Activated B cell treated with CpG ODN at 0.5 μM for 24 hours (primary cell): ENCODE measurements around the gene SSBP1. TPM values are rescaled to one million over a fixed set of nuclear protein-coding genes. Genes with fewer than 3 reads are reported as not detected.

Source experiments
- ATAC-seq: fragments of 200-7000 bp; cut with Tn5 transposase; one replicate; pipeline ENCODE4 v1.10.0; 2021; ENCODE audit warnings: low read depth, mild to moderate bottlenecking, moderate library complexity
- CTCF ChIA-PET: fragments of 350-600 bp; sonication (Branson Sonifier 250); formaldehyde crosslinking; loops from one replicate; lab custom pipeline; 2021; ENCODE audit warnings: antibody characterized with exemption; lab: Charles Lee
- POLR2A ChIA-PET: fragments of 350-600 bp; sonication (Branson Sonifier 250); formaldehyde crosslinking; loops from one replicate; lab custom pipeline; 2021; ENCODE audit warnings: antibody characterized with exemption; lab: Charles Lee
- DNase-seq: peaks from one replicate; pipeline ENCODE4 v3.0.0; 2022
- H3K27ac Mint-ChIP-seq: one replicate; pipeline ENCODE4 v1.8.0; 2020; ENCODE audit warnings: mixed read lengths
- H3K27me3 Mint-ChIP-seq: one replicate; pipeline ENCODE4 v1.8.0; 2021; ENCODE audit warnings: mixed read lengths
- H3K36me3 Mint-ChIP-seq: one replicate; pipeline ENCODE4 v1.8.0; 2021; ENCODE audit warnings: low read depth, mixed read lengths
- H3K4me1 Mint-ChIP-seq: one replicate; pipeline ENCODE4 v1.8.0; 2021; ENCODE audit warnings: mixed read lengths
- H3K4me3 Mint-ChIP-seq: one replicate; pipeline ENCODE4 v1.8.0; 2020; ENCODE audit warnings: mild to moderate bottlenecking, mixed read lengths
- H3K9me3 Mint-ChIP-seq: one replicate; pipeline ENCODE4 v1.8.0; 2020; ENCODE audit warnings: mixed read lengths
- CTCF ChIP-seq: fragments of 200-600 bp; IDR thresholded peaks from one replicate; pipeline ENCODE4 v1.8.0; 2022; ENCODE audit warnings: antibody characterized with exemption, mild to moderate bottlenecking
- intact Hi-C: fragments of 100-400 bp; cut with micrococcal nuclease; formaldehyde crosslinking; loops from one replicate; pipeline ENCODE4 v1.15.1; 2024
- total RNA-seq: library from RNA; stranded (reverse); gene quantifications from 2 replicates; pipeline ENCODE4 v1.2.3, GENCODE V29; 2022

The SSBP1 gene
- total RNA-seq, 1 donor from 2014 or later: 122 TPM

DNA sequence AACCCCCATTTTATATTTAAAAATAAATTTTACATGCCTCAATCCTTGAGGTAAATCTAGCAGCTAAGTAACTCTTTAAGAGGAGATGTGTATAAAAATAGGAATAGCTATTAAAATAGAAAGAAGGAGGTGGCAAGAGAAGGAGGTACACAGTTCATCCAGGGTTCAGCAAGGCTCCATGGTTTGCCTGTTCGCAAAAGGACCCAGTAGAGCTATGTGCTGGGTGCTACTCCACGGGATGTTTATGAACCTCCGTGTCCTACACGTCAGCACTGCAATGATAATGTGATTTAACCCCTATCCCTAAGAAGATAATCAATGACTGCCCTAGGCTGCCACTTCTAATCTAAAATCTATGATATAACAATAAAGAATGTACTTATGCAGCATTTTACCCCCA lies 35.3 kb upstream of the SSBP1 start:
- H3K27me3 Mint-ChIP-seq: no peaks in the 10 kb centered on the region
- H3K9me3 Mint-ChIP-seq: no peaks in the 10 kb centered on the region
- ATAC-seq: no peak
- H3K27ac Mint-ChIP-seq: no peak overlapping the region
- ChIA-PET CTCF (interaction anchor here (1.5 to 3.4 kb wide), 2 partner anchors 35 to 48 kb away, joined by 4 to 17 read pairs; partner anchors contain the start of gene SSBP1), POLR2A (interaction anchor here (0.6 to 5.2 kb wide), 4 partner anchors 35 to 143 kb away, joined by 3 to 56 read pairs (median 4); partner anchors contain the start of gene SSBP1)
- no peaks in the 10 kb centered on the region for H3K36me3 Mint-ChIP-seq
- TF ChIP-seq CTCF: no peak
- H3K4me3 Mint-ChIP-seq: peak overlapping the region; percentile 83
- peaks cover 36% of the 10 kb centered on the region for H3K4me1 Mint-ChIP-seq
- intact Hi-C loops: no loop called here
- DNase-seq: no peak

GRCh38 chr7:141704112-141704511 lies 34.0 kb upstream of the SSBP1 start:
- CTCF ChIA-PET: interaction anchor here (1.2 to 1.5 kb wide), 2 partner anchors 49 to 50 kb away, joined by 3 to 4 read pairs; no protein-coding TSS in a partner anchor
- Mint-ChIP-seq H3K27me3 (no peaks in the 10 kb centered on the region), H3K4me1 (peaks cover 24% of the 10 kb centered on the region), H3K27ac (no peak overlapping the region), H3K4me3 (no peak overlapping the region), H3K9me3 (no peaks in the 10 kb centered on the region), H3K36me3 (no peaks in the 10 kb centered on the region)
- POLR2A ChIA-PET: interaction anchor here (5.2 kb wide), 1 partner anchor 34 kb away, joined by 56 read pairs; the partner anchor contains the start of gene SSBP1
- no peak for DNase-seq
- no peak for ATAC-seq
- intact Hi-C loops: no loop called here
- no peak for TF ChIP-seq CTCF

GRCh38 chr7:141704741-141705140 lies 33.4 kb upstream of the SSBP1 start:
- no peaks in the 10 kb centered on the region for H3K27me3 Mint-ChIP-seq
- intact Hi-C loops: no loop called here
- ATAC-seq: no peak

DNA sequence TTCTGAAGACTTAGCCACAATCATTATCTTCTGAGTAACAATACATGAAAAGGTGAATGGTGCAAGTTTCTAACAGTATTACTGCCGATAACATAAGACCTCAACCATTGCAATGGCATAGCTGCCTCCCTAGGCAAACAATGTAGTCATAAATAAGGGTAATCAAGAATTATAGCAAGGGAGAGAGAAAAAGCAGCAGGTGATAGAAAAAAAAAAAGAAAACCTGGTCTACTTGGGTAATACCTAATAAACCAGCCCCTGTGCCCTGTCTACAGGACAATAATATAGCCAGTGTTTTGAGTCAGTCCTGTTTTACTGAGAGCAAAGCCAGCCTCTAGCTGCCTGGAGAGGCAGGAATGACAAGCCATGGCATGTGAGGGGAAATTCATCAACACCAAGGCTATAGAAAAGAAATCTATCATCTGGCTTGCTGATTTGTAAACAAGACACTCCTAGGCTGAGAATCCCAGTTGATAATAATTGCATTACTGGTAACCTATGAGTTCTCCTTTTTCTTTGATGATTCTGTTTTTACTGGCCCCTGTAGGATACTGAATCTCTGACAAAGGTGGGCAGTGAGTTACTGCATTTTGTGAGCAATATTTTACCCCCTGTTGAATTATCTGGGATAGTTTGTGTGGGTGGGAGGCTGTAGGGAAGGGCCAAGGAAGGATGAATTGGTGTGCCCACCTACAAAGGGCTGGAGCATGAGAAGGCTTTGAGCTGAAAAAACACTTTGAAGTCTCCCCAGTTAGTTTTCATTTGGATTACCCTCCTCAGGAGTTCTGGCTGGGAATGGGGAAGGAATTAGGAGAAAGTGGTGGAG lies 31.7 kb upstream of the SSBP1 start:
- no peak overlapping the region for H3K27ac Mint-ChIP-seq
- no peaks in the 10 kb centered on the region for H3K9me3 Mint-ChIP-seq
- no peak overlapping the region for H3K4me3 Mint-ChIP-seq
- H3K36me3 Mint-ChIP-seq: no peaks in the 10 kb centered on the region
- intact Hi-C loops: no loop called here
- no peak for DNase-seq
- POLR2A ChIA-PET: no interaction called here
- ATAC-seq: no peak
- CTCF ChIA-PET: interaction anchor here (0.7 to 1.5 kb wide), 2 partner anchors 31 to 90 kb away, joined by 3 read pairs; partner anchors contain the start of gene SSBP1
- TF ChIP-seq CTCF: no peak
- peaks cover 4% of the 10 kb centered on the region for H3K4me1 Mint-ChIP-seq
- no peaks in the 10 kb centered on the region for H3K27me3 Mint-ChIP-seq

More at GRCh38 chr7:141704741-141705140, 33.4 kb upstream of the SSBP1 start:
- H3K36me3 Mint-ChIP-seq: no peaks in the 10 kb centered on the region
- TF ChIP-seq CTCF: no peak
- CTCF ChIA-PET: interaction anchor here (1.2 to 1.5 kb wide), 2 partner anchors 33 to 49 kb away, joined by 3 read pairs; partner anchors contain the start of gene SSBP1
- H3K9me3 Mint-ChIP-seq: no peaks in the 10 kb centered on the region
- no peak overlapping the region for H3K27ac Mint-ChIP-seq
- H3K4me3 Mint-ChIP-seq: no peak overlapping the region
- POLR2A ChIA-PET: no interaction called here
- DNase-seq: no peak
- H3K4me1 Mint-ChIP-seq: peaks cover 18% of the 10 kb centered on the region

DNA sequence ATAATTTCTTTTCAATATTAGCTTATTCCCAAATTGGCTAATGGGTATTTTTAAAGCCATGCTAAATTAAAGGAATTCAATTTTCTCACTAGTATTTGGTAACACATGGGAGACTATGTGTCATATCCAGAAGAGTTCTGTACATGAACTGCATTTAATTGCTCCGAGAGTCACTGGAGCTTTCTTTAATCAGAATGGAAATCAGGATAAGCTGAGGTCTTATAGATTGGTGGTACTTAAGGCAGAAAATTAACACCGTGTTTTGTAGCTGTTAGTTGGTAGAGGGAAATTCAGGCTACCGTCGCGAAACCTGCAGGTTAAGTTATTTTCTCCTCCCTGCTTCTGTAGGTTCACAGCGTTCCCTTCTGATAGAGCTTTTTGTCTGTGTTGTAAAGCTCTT lies 29.8 kb upstream of the SSBP1 start, which contains the start of gene WEE2:
Gene WEE2 (plus strand): TSS at position 3 of the 400 bp plus-strand sequence. CDS start 406 bp downstream, outside the sequence.
- Mint-ChIP-seq H3K4me1 (no peaks in the 10 kb centered on the region), H3K9me3 (no peaks in the 10 kb centered on the region), H3K27ac (no peak within 1 kb of the TSS), H3K27me3 (no peaks in the 10 kb centered on the region), H3K4me3 (no peak within 1 kb of the TSS), H3K36me3 (no peaks in the 10 kb centered on the region)
- DNase-seq (no peak), ATAC-seq (no peak)
- CTCF ChIA-PET: interaction anchor here (0.7 to 1.5 kb wide), 3 partner anchors 27 to 53 kb away, joined by 3 to 8 read pairs (median 3); partner anchors contain the start of gene SSBP1
- intact Hi-C loops: no loop called here
- POLR2A ChIA-PET: no interaction called here
- no peak for TF ChIP-seq CTCF
